AG04449 (cell line): Measurements from ENCODE around the gene GINS2.

ENCODE experiments used
- CTCF ChIA-PET: fragments of 350-600 bp; formaldehyde crosslinking; extraction: SDS; loops from one replicate; lab custom pipeline; 2021; ENCODE audit warnings: antibody characterized with exemption; lab: Yijun Ruan, JAX
- POLR2A ChIA-PET: fragments of 400-600, 350-600 bp; formaldehyde crosslinking; extraction: SDS; loops from one replicate; lab custom pipeline; 2020; ENCODE audit warnings: antibody characterized with exemption, inconsistent platforms; lab: Yijun Ruan, JAX
- DNase-seq: peaks from one replicate; pipeline ENCODE4 v3.0.0-alpha.2; 2010; ENCODE audit warnings: low read depth, low spot score
- H3K4me3 ChIP-seq: 2 replicates; pipeline ENCODE4 v1.5.1; 2011; ENCODE audit warnings: low read depth, mild to moderate bottlenecking, control low read depth, low read length
- TF ChIP-seq, protein P1 (sequence below): IDR thresholded peaks from one replicate; pipeline ENCODE4 v1.5.1; 2011; ENCODE audit warnings: mild to moderate bottlenecking, moderate library complexity, low read length, control low read depth, inconsistent platforms; ENCODE audit not compliant: insufficient read depth; ENCODE audit errors: missing control alignments

GINS2 gene

DNA sequence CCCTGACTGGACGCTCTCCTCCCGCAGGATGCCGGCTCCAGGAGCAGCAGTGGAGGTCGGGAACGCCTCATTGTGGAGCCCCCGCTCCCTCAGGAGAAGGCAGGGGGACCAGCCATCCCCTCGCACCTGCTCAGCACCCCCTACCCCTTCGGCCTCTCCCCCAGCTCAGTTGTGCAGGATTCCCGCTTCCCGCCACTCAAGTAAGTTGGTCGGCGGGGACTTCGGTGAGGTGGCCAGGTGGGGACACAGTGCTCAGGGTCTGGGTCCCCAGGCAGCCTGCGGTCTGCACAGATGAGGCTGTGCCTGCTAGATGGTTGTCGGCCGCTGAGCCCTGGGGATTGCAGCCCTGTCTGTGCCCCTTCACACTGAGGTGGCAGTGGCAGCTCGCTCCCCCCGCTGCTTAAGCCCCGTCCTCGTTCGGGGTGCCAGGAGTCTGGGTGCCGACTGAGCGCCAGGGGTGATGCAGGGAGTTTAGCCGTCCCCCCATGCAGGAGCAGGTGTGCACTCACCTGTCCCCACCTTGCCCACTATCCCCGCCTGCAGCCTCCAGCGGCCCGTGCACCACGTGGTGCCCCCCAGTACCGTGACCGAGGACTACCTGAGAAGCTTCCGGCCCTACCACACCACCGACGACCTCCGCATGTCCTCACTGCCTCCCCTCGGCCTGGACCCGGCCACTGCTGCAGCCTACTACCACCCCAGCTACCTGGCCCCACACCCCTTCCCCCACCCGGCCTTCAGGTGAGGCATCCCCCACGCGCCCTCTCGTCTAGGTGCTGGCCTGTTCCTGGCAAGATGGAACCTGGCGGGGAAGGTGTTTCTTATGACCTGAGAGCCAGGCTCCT, 34.3 kb downstream of the GINS2 start:
- TF ChIP-seq, protein P1, sequence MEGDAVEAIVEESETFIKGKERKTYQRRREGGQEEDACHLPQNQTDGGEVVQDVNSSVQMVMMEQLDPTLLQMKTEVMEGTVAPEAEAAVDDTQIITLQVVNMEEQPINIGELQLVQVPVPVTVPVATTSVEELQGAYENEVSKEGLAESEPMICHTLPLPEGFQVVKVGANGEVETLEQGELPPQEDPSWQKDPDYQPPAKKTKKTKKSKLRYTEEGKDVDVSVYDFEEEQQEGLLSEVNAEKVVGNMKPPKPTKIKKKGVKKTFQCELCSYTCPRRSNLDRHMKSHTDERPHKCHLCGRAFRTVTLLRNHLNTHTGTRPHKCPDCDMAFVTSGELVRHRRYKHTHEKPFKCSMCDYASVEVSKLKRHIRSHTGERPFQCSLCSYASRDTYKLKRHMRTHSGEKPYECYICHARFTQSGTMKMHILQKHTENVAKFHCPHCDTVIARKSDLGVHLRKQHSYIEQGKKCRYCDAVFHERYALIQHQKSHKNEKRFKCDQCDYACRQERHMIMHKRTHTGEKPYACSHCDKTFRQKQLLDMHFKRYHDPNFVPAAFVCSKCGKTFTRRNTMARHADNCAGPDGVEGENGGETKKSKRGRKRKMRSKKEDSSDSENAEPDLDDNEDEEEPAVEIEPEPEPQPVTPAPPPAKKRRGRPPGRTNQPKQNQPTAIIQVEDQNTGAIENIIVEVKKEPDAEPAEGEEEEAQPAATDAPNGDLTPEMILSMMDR = no peak
- no peak overlapping the region for H3K4me3 ChIP-seq
- DNase-seq = no peak
- POLR2A ChIA-PET = no interaction called here
- CTCF ChIA-PET = interaction anchor here (0.9 to 1.5 kb wide), 3 partner anchors 14 to 233 kb away, joined by 3 to 4 read pairs (median 3); no protein-coding TSS in a partner anchor

DNA sequence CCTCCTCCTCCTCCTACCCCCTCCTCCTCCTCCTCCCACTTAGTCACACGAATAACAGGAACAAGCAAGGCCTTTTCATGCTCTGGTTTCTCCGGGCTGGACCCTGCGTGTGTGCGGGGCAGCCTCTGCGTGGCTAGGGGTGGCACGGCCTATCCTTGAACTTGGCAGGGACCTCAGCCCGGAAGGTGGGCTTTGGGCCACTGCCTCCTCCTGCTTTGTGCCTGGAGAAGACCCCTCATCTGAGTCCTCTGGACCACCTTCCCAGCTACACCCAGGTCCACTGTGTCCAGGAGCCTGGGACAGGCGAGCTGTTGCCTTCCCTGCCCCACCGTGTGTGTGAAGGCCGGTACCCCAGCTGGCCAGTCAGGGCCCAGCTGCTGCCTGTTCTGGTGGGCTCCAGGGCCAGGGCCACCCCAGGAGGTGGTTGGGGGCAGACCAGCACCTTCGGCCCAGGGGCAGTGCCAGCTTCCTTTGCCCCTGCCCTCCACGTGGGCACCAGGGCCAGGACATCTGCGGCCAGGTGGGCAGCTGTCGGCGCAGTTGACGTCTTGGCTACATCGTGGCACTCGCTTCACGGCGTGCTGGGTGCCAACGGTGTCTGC, 35.4 kb downstream of the GINS2 start:
- POLR2A ChIA-PET = no interaction called here
- DNase-seq = no peak
- TF ChIP-seq, protein P1 = no peak
- CTCF ChIA-PET = interaction anchor here (0.9 to 1.5 kb wide), 2 partner anchors 232 to 262 kb away, joined by 3 to 4 read pairs; no protein-coding TSS in a partner anchor
- H3K4me3 ChIP-seq = no peak overlapping the region

- DNase-seq = no peak
- TF ChIP-seq, protein P1 = no peak
- POLR2A ChIA-PET = no interaction called here
- CTCF ChIA-PET = interaction anchor here (0.6 to 1.5 kb wide), 2 partner anchors 88 to 231 kb away, joined by 3 to 4 read pairs; no protein-coding TSS in a partner anchor
- no peak overlapping the region for H3K4me3 ChIP-seq
Measured at GRCh38 chr16:85652431-85653221, 36.1 kb downstream of the GINS2 start.

DNA sequence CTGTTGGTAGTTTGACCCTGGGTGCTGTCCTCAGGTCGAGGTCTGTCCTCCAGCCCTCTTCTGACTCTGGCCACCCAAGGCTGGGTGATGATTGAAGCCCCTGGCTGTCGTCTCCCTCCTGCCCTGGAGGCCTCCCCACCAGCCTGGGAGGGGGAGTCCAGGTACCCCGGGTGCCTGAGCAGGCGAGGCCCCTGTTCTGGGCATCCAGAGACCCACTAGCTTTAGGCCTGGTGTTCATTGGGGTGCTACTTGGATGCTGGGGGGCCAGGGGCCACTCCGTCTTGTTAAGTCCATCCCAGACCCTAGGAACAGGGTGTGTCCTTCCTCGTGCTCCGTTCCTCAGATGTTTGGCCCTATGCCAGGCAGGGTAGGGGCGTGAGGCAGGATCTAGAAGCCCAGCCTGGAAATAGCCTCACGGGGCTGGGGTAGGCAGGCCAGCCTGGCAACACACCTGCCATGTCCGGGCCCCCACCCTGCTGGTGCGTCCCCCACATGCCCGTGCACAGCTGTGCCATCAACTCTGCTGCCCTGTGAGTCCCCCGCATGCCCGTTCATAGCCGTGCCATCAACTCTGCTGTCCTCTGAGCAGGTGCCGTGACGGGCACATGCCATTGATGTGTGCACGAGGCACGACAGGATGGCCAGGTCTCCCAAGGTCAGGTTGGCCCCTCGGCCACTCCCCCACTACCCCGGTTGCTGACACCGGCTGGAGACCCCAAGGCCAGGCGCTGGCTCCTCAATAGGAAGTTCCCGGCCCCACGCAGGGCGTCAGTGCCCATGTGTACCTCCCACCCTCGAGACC, 36.9 kb downstream of the GINS2 start:
- TF ChIP-seq, protein P1 = no peak
- DNase-seq = no peak
- no peak overlapping the region for H3K4me3 ChIP-seq
- CTCF ChIA-PET = interaction anchor here (2.7 kb wide), 1 partner anchor 7 kb away, joined by 20 read pairs; no protein-coding TSS in a partner anchor
- POLR2A ChIA-PET = no interaction called here

GRCh38 chr16:85650844-85651628, 37.7 kb downstream of the GINS2 start:
- DNase-seq = no peak
- ChIA-PET CTCF (interaction anchor here (2.7 kb wide), 1 partner anchor 8 kb away, joined by 20 read pairs; no protein-coding TSS in a partner anchor), POLR2A (no interaction called here)
- TF ChIP-seq, protein P1 = no peak
- no peak overlapping the region for H3K4me3 ChIP-seq
